ENCODE results near the gene RALA.
"Not testable (repeated sequence)": the region's sequence is repeated elsewhere in the genome, so short reads cannot be mapped to it uniquely, and the experiment has no call there.

Gene RALA

DNA sequence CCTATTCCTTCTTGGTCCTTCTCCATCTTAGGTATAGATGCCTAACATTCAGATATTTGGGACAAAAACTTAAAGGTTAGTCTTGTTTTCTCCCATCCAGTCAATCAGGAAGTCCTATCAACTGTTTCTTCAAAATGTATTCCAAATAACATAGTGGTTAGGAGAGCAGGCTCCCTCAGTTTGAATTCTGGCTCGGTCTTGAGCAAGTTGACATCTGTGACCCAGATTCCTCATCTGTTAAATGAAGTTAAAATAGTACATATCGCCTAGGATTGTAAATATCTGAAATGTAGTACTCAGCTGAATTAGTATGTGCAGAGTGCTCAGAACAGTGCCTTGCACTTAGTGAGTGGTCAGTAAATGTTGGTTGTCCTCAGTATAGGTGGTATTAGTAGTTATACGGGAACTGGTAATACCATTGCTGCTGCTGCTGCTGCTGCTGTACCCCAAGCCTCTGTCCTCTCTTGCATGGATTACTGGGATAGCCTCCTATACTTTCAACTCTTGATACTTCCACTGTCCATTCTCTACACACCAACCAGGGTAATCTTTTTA, 58.6 kb downstream of the RALA start:
- DNase-seq (ENCODE audit: low read depth, low spot score), result no peak

DNA sequence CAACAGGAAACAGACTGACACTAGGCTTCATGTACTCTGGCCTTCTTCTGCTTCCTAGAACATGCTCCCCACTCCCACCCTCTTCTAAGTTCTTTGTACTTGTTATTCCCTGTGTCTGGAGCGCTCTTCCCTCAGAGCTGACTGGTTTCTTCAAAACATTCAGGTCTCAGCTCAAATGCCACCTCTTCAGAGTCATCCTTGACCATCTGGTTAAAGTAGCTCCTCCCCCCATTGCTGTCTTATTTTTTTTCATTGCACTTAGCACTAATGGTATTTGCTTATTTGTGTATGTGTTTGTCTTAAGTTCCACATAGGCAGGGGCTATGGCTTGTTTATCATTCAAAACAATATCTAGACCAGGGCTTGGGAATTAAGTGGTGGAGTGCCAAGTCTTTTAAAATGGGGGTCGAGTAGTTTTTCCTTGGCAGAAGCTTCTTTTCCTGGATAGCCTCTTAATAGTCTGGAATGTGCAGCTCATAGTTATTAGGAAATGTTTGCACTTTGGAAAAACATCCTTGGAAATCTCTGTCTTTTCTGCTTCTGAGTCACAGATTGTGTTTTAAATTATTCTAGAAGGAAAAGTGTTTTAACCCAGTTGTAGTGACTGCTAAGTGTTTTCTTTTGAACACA, 60.0 kb downstream of the RALA start:
- DNase-seq (ENCODE audit: low read depth, low spot score), result no peak

DNA sequence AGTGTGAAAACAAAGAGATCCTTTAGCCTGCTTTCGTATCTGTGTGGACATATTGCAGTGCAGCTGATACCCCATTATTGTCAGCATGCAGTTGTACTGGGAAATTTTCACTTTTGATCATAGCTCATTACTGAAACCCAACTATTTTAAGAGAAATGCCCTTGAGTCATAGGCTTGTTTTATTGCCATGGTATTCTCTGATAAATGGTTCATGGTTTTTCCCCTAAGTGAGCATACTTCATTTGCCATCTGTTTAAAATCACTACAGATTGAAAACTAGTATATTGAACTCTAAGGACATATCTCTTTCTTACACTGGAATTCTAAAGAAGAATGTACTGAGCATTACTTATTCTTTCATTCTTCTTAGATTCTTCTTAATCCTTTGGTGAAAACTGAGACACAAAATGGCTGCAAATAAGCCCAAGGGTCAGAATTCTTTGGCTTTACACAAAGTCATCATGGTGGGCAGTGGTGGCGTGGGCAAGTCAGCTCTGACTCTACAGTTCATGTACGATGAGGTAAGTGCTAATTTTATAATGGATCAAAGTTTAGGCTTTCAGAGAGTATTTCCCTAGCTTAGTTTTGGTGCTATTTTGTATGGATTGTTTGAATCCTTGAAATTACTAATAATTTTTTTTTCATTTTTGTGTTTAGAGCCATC, 63.0 kb downstream of the RALA start:
- no peak for DNase-seq (ENCODE audit: low read depth, low spot score)

- no peak for DNase-seq (ENCODE audit: low read depth, low spot score)
Observed at GRCh38 chr7:39688611-39689480, 65.5 kb downstream of the RALA start.

DNA sequence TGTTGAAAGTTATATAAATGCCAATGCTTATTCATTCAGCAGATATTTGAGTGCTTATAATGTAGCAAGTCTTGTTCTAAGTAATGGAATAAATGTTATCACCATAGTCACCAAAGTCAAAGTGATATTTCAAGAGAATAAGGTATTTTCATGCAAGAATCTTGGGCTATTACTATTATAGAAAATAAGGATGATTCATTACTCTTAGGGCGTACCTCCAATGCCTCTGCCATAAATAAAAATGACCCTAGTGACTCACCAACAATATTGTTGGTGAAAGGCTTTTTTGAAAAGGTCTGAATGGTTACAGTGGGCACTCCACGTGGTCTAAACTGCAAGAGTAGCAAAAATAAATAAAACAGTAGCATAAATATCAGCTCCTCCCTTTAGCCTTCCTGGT, 68.4 kb downstream of the RALA start:
- DNase-seq (ENCODE audit: low read depth, low spot score), result no peak

GRCh38 chr7:39693086-39693485, 69.7 kb downstream of the RALA start:
- DNase-seq (ENCODE audit: low read depth, low spot score), result not testable (repeated sequence)

GRCh38 chr7:39693812-39694211, 70.4 kb downstream of the RALA start:
- no peak for DNase-seq (ENCODE audit: low read depth, low spot score)

DNA sequence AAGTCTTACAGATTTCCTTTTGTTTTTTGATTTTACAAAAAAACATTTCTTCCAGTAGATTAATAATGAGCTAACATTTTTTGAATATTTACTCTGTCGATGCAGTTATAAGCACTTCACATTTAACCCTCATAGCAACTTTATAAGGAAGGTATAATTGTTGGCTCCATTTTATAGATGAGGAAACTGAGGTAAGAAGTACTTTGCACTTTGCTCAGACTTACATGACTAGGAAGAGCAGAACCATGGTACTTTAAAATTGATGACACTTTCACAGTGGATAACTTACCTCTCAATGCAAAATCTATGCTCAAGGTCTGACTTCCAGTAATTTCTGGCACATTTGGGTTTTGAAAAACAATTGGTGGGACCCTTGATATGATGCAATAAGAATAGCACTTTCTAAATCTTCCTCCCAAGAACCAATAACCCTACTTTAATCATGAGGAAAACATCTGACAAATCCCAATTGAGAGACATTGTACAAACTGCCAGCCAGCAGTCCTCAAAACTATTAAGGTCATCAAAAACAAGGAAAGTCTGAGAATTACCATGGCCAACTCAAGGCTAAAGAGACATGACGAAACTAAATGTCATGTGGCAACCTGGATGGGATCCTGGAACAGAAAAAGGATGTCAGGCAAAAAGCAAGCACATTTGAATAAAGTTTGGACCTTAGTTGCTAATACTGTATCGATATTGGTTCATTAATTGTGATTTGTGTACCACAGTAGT, 72.6 kb downstream of the RALA start:
- DNase-seq (ENCODE audit: low read depth, low spot score), result no peak

GRCh38 chr7:39696631-39697030, 73.3 kb downstream of the RALA start:
- DNase-seq (ENCODE audit: low read depth, low spot score), result no peak

DNA sequence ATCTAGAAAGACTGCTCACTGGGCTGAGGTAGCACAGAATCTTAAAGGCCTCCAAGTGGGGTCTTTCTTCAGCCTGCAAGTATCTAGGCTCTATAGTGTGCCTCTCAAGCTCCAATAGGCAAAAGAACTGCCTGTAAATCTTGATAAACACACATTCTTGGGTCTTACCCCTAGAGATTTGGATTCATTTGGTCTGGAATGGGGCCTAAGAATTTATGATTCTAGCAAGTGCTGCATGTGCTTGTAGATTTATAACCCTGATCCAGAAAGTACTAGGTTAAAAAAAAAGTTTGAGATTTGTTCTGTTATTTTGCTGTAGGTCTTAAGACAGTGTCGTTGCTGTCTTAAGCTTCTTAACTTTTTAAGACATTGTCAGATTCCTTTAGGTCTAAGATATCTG, 74.1 kb downstream of the RALA start:
- no peak for DNase-seq (ENCODE audit: low read depth, low spot score)

- DNase-seq (ENCODE audit: low read depth, low spot score), result no peak
Observed at GRCh38 chr7:39700165-39700564, 76.8 kb downstream of the RALA start.

GRCh38 chr7:39700932-39701331, 77.6 kb downstream of the RALA start:
- DNase-seq (ENCODE audit: low read depth, low spot score), result no peak

DNA sequence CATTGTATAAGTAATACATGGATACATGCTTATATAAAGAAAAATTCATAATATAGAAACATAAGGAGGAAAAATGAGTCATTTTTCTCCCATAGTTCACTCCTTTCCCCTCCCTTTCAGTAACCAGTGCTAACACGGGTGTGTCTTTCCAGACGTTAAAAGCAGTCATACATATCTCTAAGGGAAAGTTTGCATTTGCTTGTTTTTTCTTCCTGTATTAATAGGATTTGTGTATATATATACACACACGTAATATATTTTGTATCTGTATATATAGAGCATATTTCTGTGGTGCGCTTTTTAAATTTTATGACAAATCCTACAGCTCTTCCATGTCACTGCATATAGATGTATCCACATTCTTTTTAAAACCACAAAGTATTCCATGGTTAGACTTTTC, 78.8 kb downstream of the RALA start:
- DNase-seq (ENCODE audit: low read depth, low spot score), result no peak

GRCh38 chr7:39703144-39703543, 79.8 kb downstream of the RALA start:
- DNase-seq (ENCODE audit: low read depth, low spot score), result no peak

DNA sequence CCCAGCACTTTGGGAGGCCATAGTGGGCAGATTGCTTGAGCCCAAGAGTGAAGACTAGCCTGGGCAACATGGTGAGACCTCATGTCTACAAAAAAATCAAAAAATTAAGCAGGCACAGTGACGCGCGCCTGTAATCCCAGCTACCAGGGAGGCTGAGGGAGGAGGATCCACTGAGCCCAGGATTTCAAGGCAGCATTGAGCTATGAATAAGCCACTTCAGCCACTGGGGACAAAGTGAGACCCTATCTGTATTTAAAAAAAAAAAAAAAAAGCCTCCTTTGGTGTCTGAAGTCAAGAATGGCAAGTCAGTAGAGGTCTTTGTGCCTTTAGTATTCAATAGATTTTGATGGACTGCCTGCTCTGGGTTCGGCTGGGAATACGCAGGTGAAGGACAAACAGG, 85.7 kb downstream of the RALA start:
- DNase-seq (ENCODE audit: low read depth, low spot score), result no peak

GRCh38 chr7:39709768-39710311, 86.5 kb downstream of the RALA start:
- DNase-seq (ENCODE audit: low read depth, low spot score), result peak; percentile 21

GRCh38 chr7:39712751-39713150, 89.4 kb downstream of the RALA start:
- DNase-seq (ENCODE audit: low read depth, low spot score), result no peak

- DNase-seq (ENCODE audit: low read depth, low spot score), result no peak
Observed at GRCh38 chr7:39714447-39715091, 91.2 kb downstream of the RALA start.

DNA sequence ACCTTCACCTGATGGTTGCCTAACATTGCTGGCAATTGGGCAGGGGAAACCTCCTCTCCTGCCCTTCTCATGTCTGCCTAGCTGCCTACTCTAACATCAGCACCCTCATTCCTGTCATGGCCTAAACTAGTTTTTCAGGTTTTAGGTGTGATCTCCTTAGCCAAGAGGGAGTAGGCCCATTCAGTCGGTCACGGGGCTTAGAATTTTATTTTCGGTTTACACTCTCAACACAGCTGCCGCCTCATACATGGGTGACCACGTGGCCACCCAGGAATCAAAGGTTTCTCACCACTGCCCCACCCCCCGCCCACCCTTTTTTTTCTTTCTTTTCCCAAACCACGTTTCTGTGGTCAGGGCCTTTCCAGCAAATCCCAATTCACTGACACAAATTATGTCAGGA, 97.2 kb downstream of the RALA start:
- DNase-seq (ENCODE audit: low read depth, low spot score), result no peak

GRCh38 chr7:39721345-39721744, 98.0 kb downstream of the RALA start:
- no peak for DNase-seq (ENCODE audit: low read depth, low spot score)

Data from brain pericyte (primary cell).